K562 (cell line): ENCODE measurements around the gene CCDC78. TPM values are rescaled to one million over a fixed set of nuclear protein-coding genes. Genes with fewer than 3 reads are reported as not detected.
A peak's percentile ranks its signal among the peaks of the same experiment; 100 is the strongest.

Experiments
- ATAC-seq: fragments of 200-7000 bp; cut with Tn5 transposase; 3 replicates; pipeline ENCODE4 v1.9.1; 2020; ENCODE audit warnings: moderate library complexity
- BruUV-seq: library from RNA; stranded (reverse); fragments of 400-500 nt; replicated peaks from 2 replicates; lab custom pipeline; 2021; lab: Mats Ljungman, UMichigan
- CTCF ChIA-PET: fragments of 300-600 bp; formaldehyde crosslinking; extraction: SDS; loops from one replicate; lab custom pipeline; 2021; ENCODE audit warnings: low intra/inter-chr PET ratio; lab: Yijun Ruan, JAX
- POLR2A ChIA-PET: fragments of 300-600, 350-650 bp; sonication (Branson Sonifier 250); formaldehyde crosslinking; extraction: SDS; loops from one replicate; lab custom pipeline; 2021; ENCODE audit warnings: antibody characterized with exemption, inconsistent platforms; lab: Yijun Ruan, JAX
- DNase-seq, 4 experiments: peaks; one replicate each; pipeline versions ENCODE4 v3.0.0 to v3.0.0-alpha.2; 2011 to 2018; ENCODE audit warnings: low spot score in 3 of 4, mixed read lengths in 3 of 4; ENCODE audit errors: extremely low read depth in 1 of 4
- FAIRE-seq: peaks from 2 replicates; lab custom pipeline; 2011; peaks lifted over from hg19 to GRCh38; lab: Jason Lieb, UNC
- H2AFZ ChIP-seq: 2 replicates; pipeline ENCODE4 v1.6.0; 2011; ENCODE audit warnings: low read depth, low read length, control low read depth, inconsistent platforms
- H3K27ac ChIP-seq: fragments of 200-600 bp; 3 replicates; pipeline ENCODE4 v1.8.0; 2011; ENCODE audit warnings: low read depth, mild to moderate bottlenecking, control low read depth, inconsistent platforms, low read length, moderate library complexity, mixed read lengths; ENCODE audit errors: extremely low read depth
- H3K27me3 ChIP-seq, 2 experiments: fragments of 300-600 bp in 1 of 2; 2 replicates in 1 of 2; 3 replicates in 1 of 2; pipeline versions ENCODE4 v1.6.0 to v1.8.0; 2011; ENCODE audit warnings: inconsistent platforms in 2 of 2, low read length in 2 of 2, mild to moderate bottlenecking in 1 of 2, mixed read lengths in 1 of 2, moderate library complexity in 1 of 2; ENCODE audit not compliant: control insufficient read depth in 2 of 2, insufficient read depth in 2 of 2
- H3K36me3 ChIP-seq: fragments of 300-600 bp; 3 replicates; pipeline ENCODE4 v1.8.0; 2011; ENCODE audit warnings: mild to moderate bottlenecking, low read length, inconsistent platforms; ENCODE audit not compliant: control insufficient read depth, insufficient read depth
- H3K4me1 ChIP-seq, 2 experiments: fragments of 200-600 bp in 1 of 2; replicated peaks in 1 of 2; 2 replicates in 1 of 2; 3 replicates in 1 of 2; pipeline versions ENCODE4 v1.5.1 to v1.8.0; 2011; ENCODE audit warnings: inconsistent platforms in 2 of 2, low read length in 2 of 2, mild to moderate bottlenecking in 1 of 2, mixed read lengths in 1 of 2, moderate library complexity in 1 of 2; ENCODE audit not compliant: control insufficient read depth in 2 of 2, insufficient read depth in 2 of 2
- H3K4me2 ChIP-seq: 2 replicates; pipeline ENCODE4 v1.6.1; 2011; ENCODE audit warnings: low read length, control low read depth, inconsistent platforms, mixed read lengths; ENCODE audit not compliant: insufficient read depth
- H3K4me3 ChIP-seq: fragments of 200-600 bp; sonication (generic), shearing (Covaris generic); 2 replicates; pipeline ENCODE4 v1.5.1; 2016; ENCODE audit warnings: control low read depth, inconsistent platforms
- H3K79me2 ChIP-seq: fragments of 200-600 bp; 3 replicates; pipeline ENCODE4 v1.8.0; 2011; ENCODE audit warnings: low read length, inconsistent platforms; ENCODE audit not compliant: control insufficient read depth, insufficient read depth
- H3K9ac ChIP-seq, 2 experiments: 2 replicates each; pipeline versions ENCODE4 v1.6.0 to v1.6.1; 2011; ENCODE audit warnings: low read depth in 2 of 2, low read length in 2 of 2, control low read depth in 1 of 2, inconsistent platforms in 1 of 2, mild to moderate bottlenecking in 1 of 2, mixed read lengths in 1 of 2; ENCODE audit not compliant: insufficient read depth in 1 of 2
- H3K9me1 ChIP-seq: one replicate; pipeline ENCODE4 v1.6.0; 2011; ENCODE audit warnings: inconsistent platforms, mild to moderate bottlenecking, low read length, moderate library complexity; ENCODE audit not compliant: control insufficient read depth, insufficient read depth
- H3K9me3 ChIP-seq: replicated peaks from 2 replicates; pipeline ENCODE4 v1.5.1; 2011; ENCODE audit warnings: low read depth, low read length, inconsistent platforms; ENCODE audit not compliant: control insufficient read depth, insufficient read depth
- H4K20me1 ChIP-seq: replicated peaks from 2 replicates; pipeline ENCODE4 v1.6.1; 2011; ENCODE audit warnings: low read length, inconsistent platforms, mixed read lengths; ENCODE audit not compliant: control insufficient read depth, insufficient read depth
- SAFB ChIP-seq: fragments of 200-400 bp; formaldehyde crosslinking; IDR thresholded peaks from 2 replicates; pipeline ENCODE4 v1.6.1; 2017; ENCODE audit warnings: low read depth, low read length, borderline replicate concordance
- WGBS: fragments of 100-300 bp; shearing (Covaris generic); methylation state at CpG from one replicate; pipeline ENCODE4 v1.1.6; 2016; ENCODE audit warnings: low coverage, mixed read lengths; ENCODE audit not compliant: insufficient coverage; ENCODE audit errors: missing lambda C conversion rate; 5-methylcytosine and 5-hydroxymethylcytosine counted together
- in situ Hi-C: fragments of 300-500 bp; cut with MboI; formaldehyde crosslinking; loops from 4 replicates; pipeline ENCODE4 v1.15.0; 2018; ENCODE audit warnings: inconsistent platforms, mixed read lengths
- intact Hi-C: fragments of 100-400 bp; cut with micrococcal nuclease; formaldehyde crosslinking; loops from 2 replicates; pipeline ENCODE4 v1.14.2; 2022
- polyA plus RNA-seq, 8 experiments: library from polyadenylated mRNA; depleted of rRNA in 4 of 8; stranded (reverse) in 5 of 8; unstranded in 3 of 8; fragments of >200 nt; fragmentation: Nextera tagmentation in 2 of 8; fragmentation: Illumina TruSeq in 1 of 8; extraction: Ambion mirVana in 2 of 8; extraction: Trizol in 1 of 8; gene quantifications; 2 replicates each; pipeline versions ENCODE4 v1.2.1 to v1.2.3, GENCODE V29; 2011 to 2014; ENCODE audit warnings: inconsistent platforms in 1 of 8, missing spikeins in 1 of 8
- total RNA-seq, 7 experiments: library from RNA; depleted of rRNA in 6 of 7; stranded (reverse); fragments of >200 nt in 6 of 7; fragmentation: Illumina TruSeq in 2 of 7; extraction: Trizol in 2 of 7; gene quantifications; 2 replicates each; pipeline versions ENCODE4 v1.2.1 to v1.2.3, GENCODE V29; 2011 to 2021; ENCODE audit warnings: low replicate concordance in 1 of 7
- TF ChIP-seq, protein P1 (sequence below): sonication (generic); formaldehyde crosslinking; IDR thresholded peaks from 2 replicates; pipeline ENCODE4 v1.8.1; 2022; ENCODE audit warnings: missing genetic modification reagents
- TF ChIP-seq, protein P2 (sequence below): fragments of 200-800 bp; sonication (Bioruptor generic); IDR thresholded peaks from 2 replicates; pipeline ENCODE4 v1.6.1; 2017; ENCODE audit warnings: missing genetic modification characterization, missing compliant biosample characterization

CCDC78 gene
- total and polyA plus RNA-seq, 9 of the 15 experiments (the other 6 are each of a cell fraction or from before 2014, with no cell fraction given), result 0.24 to 17.7 (median 2.9) TPM

DNA sequence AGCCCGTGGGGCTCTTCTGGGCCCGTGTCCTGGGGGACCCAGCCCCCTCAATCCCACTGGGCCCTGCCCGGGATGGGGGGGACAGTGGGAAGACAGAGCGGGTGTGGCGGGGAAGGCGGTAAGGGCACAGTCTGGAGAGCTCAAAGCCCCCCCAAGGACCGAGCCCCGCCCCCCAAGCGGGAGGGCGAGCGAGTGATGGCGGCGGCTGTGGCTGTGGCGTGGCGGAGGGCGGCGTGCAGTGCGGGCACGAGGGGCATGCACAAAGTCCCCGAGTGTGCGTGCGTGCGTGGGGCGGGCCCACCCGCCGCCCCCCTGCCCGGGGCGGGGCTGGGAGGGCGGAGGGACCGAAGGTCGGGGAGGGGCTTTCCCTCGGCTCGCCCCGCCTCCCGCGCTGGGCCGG is 32.5 kb downstream of the CCDC78 start:
- peaks cover 5% of the 10 kb centered on the region for H3K9me1 ChIP-seq
- no peaks in the 10 kb centered on the region for H3K9me3 ChIP-seq
- no peak for FAIRE-seq
- no peak overlapping the region for H2AFZ ChIP-seq
- H3K4me3 ChIP-seq, result no peak overlapping the region; the same call in 1 of the 2 replicates
- peaks cover 12 to 67% of the 10 kb centered on the region in 2 experiments for H3K4me1 ChIP-seq
- no peak overlapping the region for H3K9ac ChIP-seq
- TF ChIP-seq, protein P1, sequence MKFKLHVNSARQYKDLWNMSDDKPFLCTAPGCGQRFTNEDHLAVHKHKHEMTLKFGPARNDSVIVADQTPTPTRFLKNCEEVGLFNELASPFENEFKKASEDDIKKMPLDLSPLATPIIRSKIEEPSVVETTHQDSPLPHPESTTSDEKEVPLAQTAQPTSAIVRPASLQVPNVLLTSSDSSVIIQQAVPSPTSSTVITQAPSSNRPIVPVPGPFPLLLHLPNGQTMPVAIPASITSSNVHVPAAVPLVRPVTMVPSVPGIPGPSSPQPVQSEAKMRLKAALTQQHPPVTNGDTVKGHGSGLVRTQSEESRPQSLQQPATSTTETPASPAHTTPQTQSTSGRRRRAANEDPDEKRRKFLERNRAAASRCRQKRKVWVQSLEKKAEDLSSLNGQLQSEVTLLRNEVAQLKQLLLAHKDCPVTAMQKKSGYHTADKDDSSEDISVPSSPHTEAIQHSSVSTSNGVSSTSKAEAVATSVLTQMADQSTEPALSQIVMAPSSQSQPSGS (CRISPR knock-in tag), result no peak
- 0 out of 2 replicates have a peak, but pooled peaks have one; percentile 5 for TF ChIP-seq SAFB
- TF ChIP-seq, protein P2, sequence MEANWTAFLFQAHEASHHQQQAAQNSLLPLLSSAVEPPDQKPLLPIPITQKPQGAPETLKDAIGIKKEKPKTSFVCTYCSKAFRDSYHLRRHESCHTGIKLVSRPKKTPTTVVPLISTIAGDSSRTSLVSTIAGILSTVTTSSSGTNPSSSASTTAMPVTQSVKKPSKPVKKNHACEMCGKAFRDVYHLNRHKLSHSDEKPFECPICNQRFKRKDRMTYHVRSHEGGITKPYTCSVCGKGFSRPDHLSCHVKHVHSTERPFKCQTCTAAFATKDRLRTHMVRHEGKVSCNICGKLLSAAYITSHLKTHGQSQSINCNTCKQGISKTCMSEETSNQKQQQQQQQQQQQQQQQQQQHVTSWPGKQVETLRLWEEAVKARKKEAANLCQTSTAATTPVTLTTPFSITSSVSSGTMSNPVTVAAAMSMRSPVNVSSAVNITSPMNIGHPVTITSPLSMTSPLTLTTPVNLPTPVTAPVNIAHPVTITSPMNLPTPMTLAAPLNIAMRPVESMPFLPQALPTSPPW (CRISPR knock-in tag), result peak; percentile 17; the same call in 1 of the 2 replicates
- no TSS peak for BruUV-seq
- peaks cover 16% of the 10 kb centered on the region; the same call in 2 of the 3 replicates for H3K79me2 ChIP-seq
- no peaks in the 10 kb centered on the region for H4K20me1 ChIP-seq
- peaks cover 2 to 7% of the 10 kb centered on the region in 2 experiments; a peak in 2 of 5 replicates for H3K27me3 ChIP-seq
- no peak for ATAC-seq
- WGBS, result 75% methylated on average over 11 of the region's 37 CpGs
- ChIA-PET POLR2A (interaction anchor here (0.6 kb wide), 1 partner anchor 20 kb away, joined by 3 read pairs; no protein-coding TSS in a partner anchor), CTCF (no interaction called here)
- DNase-seq, result peak in 2 of 4 experiments; percentile 40 to 42
- in situ Hi-C loops (no loop called here), intact Hi-C loops (no loop called here)
- H3K4me2 ChIP-seq, result no peak overlapping the region
- H3K36me3 ChIP-seq, result peaks cover 6% of the 10 kb centered on the region; the same call in 1 of the 3 replicates
- H3K27ac ChIP-seq, result no peak overlapping the region
